ENCODE measurements around the gene DHPS. TPM values are rescaled to one million over a fixed set of nuclear protein-coding genes. Genes with fewer than 3 reads are reported as not detected.
"Not testable (repeated sequence)": the region's sequence is repeated elsewhere in the genome, so short reads cannot be mapped to it uniquely, and the experiment has no call there.

Gene DHPS
- total RNA-seq, 1 donor from 2014 or later, result 134 TPM

DNA sequence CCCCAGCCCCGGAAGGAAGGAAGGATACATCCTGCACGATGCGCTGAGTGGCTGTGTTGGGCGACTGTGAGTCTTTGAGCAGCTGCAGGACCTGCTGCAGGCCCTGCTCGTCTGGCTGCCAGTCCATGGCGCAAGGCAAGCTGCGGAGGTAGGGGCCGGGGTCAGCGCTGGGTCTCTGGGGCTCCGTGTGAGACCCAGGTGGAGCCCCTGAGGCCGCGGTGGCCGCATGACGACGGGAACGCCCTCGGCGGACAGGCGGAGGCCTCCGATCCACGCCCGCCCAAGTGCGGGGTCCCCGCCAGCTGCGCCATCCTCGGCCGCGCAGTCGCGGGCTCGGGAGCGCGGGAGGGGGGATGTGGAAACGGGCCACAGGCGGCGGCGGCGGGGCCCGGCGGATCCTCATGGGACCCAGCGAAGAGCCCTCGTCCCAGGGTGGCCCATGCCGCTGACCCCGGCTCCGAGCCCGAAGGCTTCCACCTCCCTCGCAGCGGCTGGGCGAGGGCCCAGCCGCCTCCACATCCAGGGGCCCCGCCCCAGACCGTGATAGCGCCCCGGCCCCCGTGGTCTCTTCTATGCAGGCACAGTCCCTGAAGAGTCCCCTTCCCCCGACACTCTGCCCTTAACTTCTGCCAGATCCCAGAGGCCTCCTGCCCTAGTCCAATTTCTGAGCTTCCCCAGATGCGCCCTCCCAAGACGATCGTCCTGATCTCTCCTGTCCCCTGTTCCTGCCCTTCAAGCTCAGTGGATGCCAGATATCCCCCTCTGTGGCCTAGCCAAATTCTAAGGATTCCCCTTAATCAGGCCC lies 39.4 kb upstream of the DHPS start:
- peak overlapping the region; percentile 93 for H3K4me3 Mint-ChIP-seq (ENCODE audit: low read depth)
- H3K27me3 Mint-ChIP-seq (ENCODE audit: low read depth), result no peaks in the 10 kb centered on the region
- H3K4me1 Mint-ChIP-seq (ENCODE audit: low read depth), result peaks cover 17% of the 10 kb centered on the region
- peaks cover 50% of the 10 kb centered on the region for H3K36me3 Mint-ChIP-seq (ENCODE audit: low read depth)
- H3K27ac Mint-ChIP-seq, result peak overlapping the region; percentile 89
- DNase-seq (ENCODE audit: low spot score), result no peak
- intact Hi-C loops (cut with micrococcal nuclease), result loop anchor here (5.0 kb wide), 2 partner anchors 109 to 1629 kb away; partner anchors contain the start of genes ZNF490 and ZNF791
- no peaks in the 10 kb centered on the region for H3K9me3 Mint-ChIP-seq

DNA sequence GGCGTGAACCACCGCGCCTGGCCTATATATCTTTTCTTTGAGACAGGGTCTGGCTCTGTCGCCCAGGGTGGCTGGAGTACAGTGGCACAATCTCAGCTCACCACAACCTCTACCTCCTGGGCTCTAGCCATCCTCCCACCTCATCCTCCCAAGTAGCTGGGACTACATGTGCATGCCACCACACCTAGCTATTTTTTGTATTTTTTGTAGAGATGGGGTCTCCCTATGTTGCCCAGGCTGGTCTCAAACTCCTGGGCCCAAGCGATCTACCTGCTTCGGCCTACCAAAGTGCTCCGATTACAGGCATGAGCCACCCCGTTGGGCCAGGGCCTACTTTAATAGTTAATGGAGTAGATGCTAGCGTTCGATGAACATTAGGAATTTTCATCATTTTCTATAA lies 38.6 kb upstream of the DHPS start:
- Mint-ChIP-seq H3K27me3 (ENCODE audit: low read depth) (no peaks in the 10 kb centered on the region), H3K4me3 (ENCODE audit: low read depth) (peak overlapping the region; percentile 84), H3K4me1 (ENCODE audit: low read depth) (peaks cover 17% of the 10 kb centered on the region), H3K27ac (peak overlapping the region; percentile 89), H3K9me3 (no peaks in the 10 kb centered on the region), H3K36me3 (ENCODE audit: low read depth) (peaks cover 56% of the 10 kb centered on the region)
- DNase-seq (ENCODE audit: low spot score), result no peak
- intact Hi-C loops (cut with micrococcal nuclease), result loop anchor here (5.0 kb wide), 2 partner anchors 108 to 1628 kb away; partner anchors contain the start of genes ZNF490 and ZNF791

GRCh38 chr19:12715929-12716328 lies 34.2 kb upstream of the DHPS start:
- H3K4me3 Mint-ChIP-seq (ENCODE audit: low read depth), result no peak overlapping the region
- peaks cover 71% of the 10 kb centered on the region for H3K36me3 Mint-ChIP-seq (ENCODE audit: low read depth)
- intact Hi-C loops (cut with micrococcal nuclease), result no loop called here
- DNase-seq (ENCODE audit: low spot score), result no peak
- no peaks in the 10 kb centered on the region for H3K27me3 Mint-ChIP-seq (ENCODE audit: low read depth)
- H3K4me1 Mint-ChIP-seq (ENCODE audit: low read depth), result peaks cover 5% of the 10 kb centered on the region
- no peak overlapping the region for H3K27ac Mint-ChIP-seq
- no peaks in the 10 kb centered on the region for H3K9me3 Mint-ChIP-seq

GRCh38 chr19:12715102-12715501 lies 33.4 kb upstream of the DHPS start:
- DNase-seq (ENCODE audit: low spot score), result no peak
- Mint-ChIP-seq H3K36me3 (ENCODE audit: low read depth) (peaks cover 73% of the 10 kb centered on the region), H3K4me1 (ENCODE audit: low read depth) (no peaks in the 10 kb centered on the region), H3K9me3 (no peaks in the 10 kb centered on the region), H3K27ac (no peak overlapping the region), H3K27me3 (ENCODE audit: low read depth) (no peaks in the 10 kb centered on the region), H3K4me3 (ENCODE audit: low read depth) (no peak overlapping the region)
- intact Hi-C loops (cut with micrococcal nuclease), result no loop called here

DNA sequence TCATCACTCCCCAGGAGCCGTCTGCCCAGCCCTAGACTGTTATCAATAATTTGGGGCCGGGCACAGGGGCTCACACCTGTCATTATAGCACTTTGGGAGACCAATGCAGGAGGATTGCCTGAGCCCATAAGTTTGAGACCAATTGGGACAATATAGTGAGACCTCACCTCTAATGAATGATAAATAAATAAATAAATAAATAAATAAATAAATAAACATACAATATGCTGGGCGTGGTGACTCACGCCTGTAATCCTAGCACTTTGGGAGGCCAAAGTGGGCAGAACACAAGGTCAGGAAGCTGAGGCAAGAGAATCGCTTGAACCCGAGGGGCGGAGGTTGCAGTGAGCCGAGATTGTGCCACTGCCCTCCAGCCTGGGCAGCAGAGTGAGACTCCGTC lies 31.6 kb upstream of the DHPS start:
- intact Hi-C loops (cut with micrococcal nuclease); H3K27ac Mint-ChIP-seq; H3K27me3 Mint-ChIP-seq (ENCODE audit: low read depth); H3K4me1 Mint-ChIP-seq (ENCODE audit: low read depth); DNase-seq (ENCODE audit: low spot score); H3K4me3 Mint-ChIP-seq (ENCODE audit: low read depth); H3K9me3 Mint-ChIP-seq: not testable (repeated sequence)
- peaks cover 69% of the 10 kb centered on the region for H3K36me3 Mint-ChIP-seq (ENCODE audit: low read depth)

GRCh38 chr19:12712077-12712476 lies 30.4 kb upstream of the DHPS start:
- H3K36me3 Mint-ChIP-seq (ENCODE audit: low read depth), result peaks cover 70% of the 10 kb centered on the region
- DNase-seq (ENCODE audit: low spot score), result not testable (repeated sequence)

GRCh38 chr19:12711187-12711586 lies 29.5 kb upstream of the DHPS start:
- H3K4me3 Mint-ChIP-seq (ENCODE audit: low read depth), result no peak overlapping the region
- intact Hi-C loops (cut with micrococcal nuclease), result no loop called here
- H3K27ac Mint-ChIP-seq, result no peak overlapping the region
- DNase-seq (ENCODE audit: low spot score), result no peak
- H3K4me1 Mint-ChIP-seq (ENCODE audit: low read depth), result no peaks in the 10 kb centered on the region
- H3K27me3 Mint-ChIP-seq (ENCODE audit: low read depth), result no peaks in the 10 kb centered on the region
- peaks cover 70% of the 10 kb centered on the region for H3K36me3 Mint-ChIP-seq (ENCODE audit: low read depth)
- no peaks in the 10 kb centered on the region for H3K9me3 Mint-ChIP-seq

More at GRCh38 chr19:12712077-12712476, 30.4 kb upstream of the DHPS start:
- H3K4me1 Mint-ChIP-seq (ENCODE audit: low read depth); H3K27me3 Mint-ChIP-seq (ENCODE audit: low read depth); H3K9me3 Mint-ChIP-seq; H3K27ac Mint-ChIP-seq; H3K4me3 Mint-ChIP-seq (ENCODE audit: low read depth); intact Hi-C loops (cut with micrococcal nuclease): not testable (repeated sequence)

DNA sequence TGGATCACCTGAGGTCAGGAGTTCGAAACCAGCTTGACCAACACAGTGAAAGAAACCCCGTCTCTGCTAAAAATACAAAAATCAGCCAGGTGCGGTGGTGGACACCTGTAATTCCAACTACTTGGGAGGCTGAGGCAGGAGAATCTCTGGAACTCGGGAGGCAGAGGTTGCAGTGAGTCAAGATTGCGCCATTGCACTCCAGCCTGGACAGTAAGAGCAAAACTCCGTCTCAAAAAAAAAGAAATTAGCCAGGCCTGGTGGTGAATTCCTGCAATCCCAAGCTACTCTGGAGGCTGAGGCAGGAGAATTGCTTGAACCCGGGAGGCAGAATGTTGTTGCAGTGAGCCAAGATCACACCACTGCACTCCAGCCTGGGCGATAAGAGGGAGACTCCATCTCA lies 27.0 kb upstream of the DHPS start:
- intact Hi-C loops (cut with micrococcal nuclease), result no loop called here
- H3K9me3 Mint-ChIP-seq, result no peaks in the 10 kb centered on the region
- no peak overlapping the region for H3K4me3 Mint-ChIP-seq (ENCODE audit: low read depth)
- no peak overlapping the region for H3K27ac Mint-ChIP-seq
- no peaks in the 10 kb centered on the region for H3K4me1 Mint-ChIP-seq (ENCODE audit: low read depth)
- H3K36me3 Mint-ChIP-seq (ENCODE audit: low read depth), result peaks cover 69% of the 10 kb centered on the region
- no peaks in the 10 kb centered on the region for H3K27me3 Mint-ChIP-seq (ENCODE audit: low read depth)
- no peak for DNase-seq (ENCODE audit: low spot score)

DNA sequence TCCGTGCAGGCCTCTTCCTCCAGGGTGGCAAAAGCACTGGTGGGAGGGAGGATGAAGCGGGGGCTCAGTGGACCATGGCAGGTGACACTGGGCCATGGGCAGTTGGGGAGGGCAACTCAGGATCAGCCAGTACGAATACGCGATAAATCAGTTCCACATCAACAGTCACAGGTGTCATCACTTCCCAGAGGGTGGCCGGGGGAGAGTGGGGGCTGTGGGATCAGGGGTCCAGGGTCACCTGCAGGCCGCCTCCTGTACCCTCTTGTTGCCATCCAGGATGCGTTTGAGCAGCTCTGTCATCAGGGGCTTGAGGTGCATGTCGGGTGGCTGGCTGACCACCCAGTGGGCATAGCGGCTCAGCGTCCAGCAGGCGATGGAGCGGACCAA lies 24.6 kb upstream of the DHPS start:
- DNase-seq (ENCODE audit: low spot score), result no peak
- intact Hi-C loops (cut with micrococcal nuclease), result no loop called here
- no peaks in the 10 kb centered on the region for H3K9me3 Mint-ChIP-seq
- peaks cover 65% of the 10 kb centered on the region for H3K36me3 Mint-ChIP-seq (ENCODE audit: low read depth)
- no peak overlapping the region for H3K27ac Mint-ChIP-seq
- H3K4me3 Mint-ChIP-seq (ENCODE audit: low read depth), result no peak overlapping the region
- H3K4me1 Mint-ChIP-seq (ENCODE audit: low read depth), result no peaks in the 10 kb centered on the region
- H3K27me3 Mint-ChIP-seq (ENCODE audit: low read depth), result no peaks in the 10 kb centered on the region

DNA sequence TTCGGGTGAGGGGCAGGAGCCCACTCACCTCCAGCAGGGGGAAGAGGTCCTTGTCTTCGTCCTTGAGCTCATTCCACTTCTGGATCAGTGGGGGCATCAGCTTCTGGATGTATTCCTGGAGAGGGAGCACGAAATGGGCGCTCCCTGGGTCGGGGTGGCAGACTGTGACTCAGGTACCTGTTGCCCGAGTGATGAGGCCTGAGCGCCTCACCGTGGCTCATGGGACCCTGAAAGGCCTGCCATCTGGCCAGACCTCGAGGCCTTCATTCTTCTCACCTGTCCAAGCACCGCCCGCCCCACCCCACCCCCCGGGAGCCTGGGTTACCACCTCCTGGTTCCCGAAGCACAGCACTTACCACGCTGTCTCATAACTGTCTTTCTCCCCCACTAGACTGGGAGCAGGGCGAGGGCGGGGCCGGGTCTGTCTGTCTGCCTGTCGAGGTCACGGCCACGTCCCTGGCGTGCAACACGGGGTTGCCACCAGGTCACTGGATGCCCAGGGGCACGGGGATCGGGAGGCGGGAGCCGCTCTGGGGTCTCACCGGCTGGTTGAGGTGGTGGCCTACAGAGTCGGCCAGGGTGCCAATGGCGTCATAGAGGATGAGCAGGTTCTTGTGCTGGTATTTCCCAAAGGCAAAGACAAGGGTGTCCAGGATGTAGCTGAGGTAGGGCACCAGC lies 24.1 kb upstream of the DHPS start:
- no peak overlapping the region for H3K27ac Mint-ChIP-seq
- no peaks in the 10 kb centered on the region for H3K4me1 Mint-ChIP-seq (ENCODE audit: low read depth)
- no peak for DNase-seq (ENCODE audit: low spot score)
- peaks cover 65% of the 10 kb centered on the region for H3K36me3 Mint-ChIP-seq (ENCODE audit: low read depth)
- H3K27me3 Mint-ChIP-seq (ENCODE audit: low read depth), result no peaks in the 10 kb centered on the region
- H3K4me3 Mint-ChIP-seq (ENCODE audit: low read depth), result no peak overlapping the region
- no peaks in the 10 kb centered on the region for H3K9me3 Mint-ChIP-seq
- intact Hi-C loops (cut with micrococcal nuclease), result no loop called here

DNA sequence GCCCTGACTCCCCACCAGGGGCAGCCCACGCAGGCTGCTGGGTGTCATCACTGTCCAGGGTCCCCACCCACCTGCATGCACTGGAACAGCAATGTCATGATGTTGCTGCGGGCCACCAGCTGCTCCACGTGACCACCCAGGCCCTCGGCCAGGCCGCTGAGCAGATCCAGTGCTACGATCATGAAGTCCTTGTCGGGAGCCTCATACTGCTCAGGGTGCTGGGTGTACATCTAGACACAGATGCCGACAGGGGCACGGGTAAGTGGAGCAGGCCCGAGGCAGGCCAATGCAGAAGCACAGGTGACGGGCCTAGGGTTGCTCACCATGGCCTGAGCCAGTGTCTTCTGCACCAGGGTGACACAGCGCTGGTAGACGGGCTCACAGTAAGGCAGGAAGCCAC lies 23.5 kb upstream of the DHPS start:
- Mint-ChIP-seq H3K9me3 (no peaks in the 10 kb centered on the region), H3K27me3 (ENCODE audit: low read depth) (no peaks in the 10 kb centered on the region), H3K4me3 (ENCODE audit: low read depth) (no peak overlapping the region), H3K27ac (no peak overlapping the region), H3K36me3 (ENCODE audit: low read depth) (peaks cover 61% of the 10 kb centered on the region), H3K4me1 (ENCODE audit: low read depth) (no peaks in the 10 kb centered on the region)
- intact Hi-C loops (cut with micrococcal nuclease), result no loop called here
- DNase-seq (ENCODE audit: low spot score), result no peak

DNA sequence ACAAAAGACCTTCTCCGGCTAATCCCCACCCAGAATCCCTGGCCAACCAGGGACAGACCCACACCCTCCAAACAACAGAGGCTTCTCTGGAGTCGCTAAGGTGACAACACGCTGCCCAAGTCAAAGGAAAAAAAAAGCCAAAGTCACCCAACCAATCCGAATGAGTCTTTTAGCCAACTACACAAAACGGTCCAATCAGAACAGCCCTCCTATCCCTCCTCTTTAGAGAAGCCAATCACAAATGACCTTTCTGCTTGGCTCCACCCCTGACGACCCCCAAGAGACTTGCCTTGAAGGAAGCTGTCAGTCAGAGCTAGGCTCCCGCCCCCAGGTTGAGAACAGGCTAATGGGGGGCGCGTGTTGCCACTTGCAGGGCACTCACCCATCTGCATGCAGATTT lies 21.4 kb upstream of the DHPS start:
- Mint-ChIP-seq H3K9me3 (no peaks in the 10 kb centered on the region), H3K27me3 (ENCODE audit: low read depth) (no peaks in the 10 kb centered on the region), H3K27ac (no peak overlapping the region), H3K4me1 (ENCODE audit: low read depth) (peaks cover 2% of the 10 kb centered on the region), H3K4me3 (ENCODE audit: low read depth) (no peak overlapping the region), H3K36me3 (ENCODE audit: low read depth) (peaks cover 57% of the 10 kb centered on the region)
- intact Hi-C loops (cut with micrococcal nuclease), result no loop called here
- no peak for DNase-seq (ENCODE audit: low spot score)

DNA sequence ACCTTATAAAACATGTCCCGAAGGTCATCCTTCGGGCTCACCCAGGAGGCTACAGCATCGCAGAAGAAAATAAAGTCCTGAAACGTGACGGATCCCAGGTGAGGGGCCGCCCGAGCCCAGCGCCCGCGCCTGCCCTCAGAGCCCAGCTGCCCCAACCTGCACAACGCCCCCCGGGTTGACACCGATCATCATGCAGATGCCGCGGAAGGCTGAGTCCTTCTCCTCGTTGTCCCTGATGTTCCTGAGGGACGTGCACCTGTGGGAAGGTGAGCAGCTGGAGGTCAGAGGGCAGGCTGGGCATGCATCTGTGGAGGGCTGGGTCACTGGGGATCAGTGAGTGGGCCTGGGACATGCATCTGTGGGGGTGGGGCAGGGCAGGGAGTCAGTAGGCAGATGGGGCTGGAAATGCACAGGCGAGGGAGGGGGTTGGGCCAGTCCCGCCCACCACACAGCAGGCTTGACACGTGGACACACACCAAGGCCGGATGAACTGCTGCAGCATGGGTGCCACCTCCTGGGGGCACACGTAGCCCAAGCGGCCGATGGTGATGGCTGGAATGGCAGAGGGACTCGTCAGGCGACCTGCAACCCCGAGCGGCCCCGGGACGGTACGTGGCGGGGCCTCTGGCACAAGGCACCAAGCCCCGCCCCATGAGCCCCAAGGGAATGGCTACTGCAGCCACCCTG lies 20.1 kb upstream of the DHPS start:
- Mint-ChIP-seq H3K9me3 (no peaks in the 10 kb centered on the region), H3K27me3 (ENCODE audit: low read depth) (no peaks in the 10 kb centered on the region), H3K27ac (no peak overlapping the region), H3K4me3 (ENCODE audit: low read depth) (no peak overlapping the region), H3K4me1 (ENCODE audit: low read depth) (peaks cover 3% of the 10 kb centered on the region), H3K36me3 (ENCODE audit: low read depth) (peaks cover 56% of the 10 kb centered on the region)
- DNase-seq (ENCODE audit: low spot score), result no peak
- intact Hi-C loops (cut with micrococcal nuclease), result no loop called here

All from activated T-helper 2 cell treated with anti-CD3 and anti-CD28 coated beads, Interferon-gamma antibody, Interleukin-2, Interleukin-4, amounts not matched to agents 10 μg/mL and 5 μg/mL and 100 μg/mL, durations not matched to agents 14 hours and 24 hours and 36 hours (primary cell).